RKO (cell line): ENCODE results near the gene GADD45GIP1.
"Not testable (repeated sequence)": the region's sequence is repeated elsewhere in the genome, so short reads cannot be mapped to it uniquely, and the experiment has no call there.

Source experiments
- DNase-seq: peaks from one replicate; pipeline ENCODE4 v3.0.0-alpha.2; 2016; ENCODE audit warnings: low spot score

The GADD45GIP1 gene

DNA sequence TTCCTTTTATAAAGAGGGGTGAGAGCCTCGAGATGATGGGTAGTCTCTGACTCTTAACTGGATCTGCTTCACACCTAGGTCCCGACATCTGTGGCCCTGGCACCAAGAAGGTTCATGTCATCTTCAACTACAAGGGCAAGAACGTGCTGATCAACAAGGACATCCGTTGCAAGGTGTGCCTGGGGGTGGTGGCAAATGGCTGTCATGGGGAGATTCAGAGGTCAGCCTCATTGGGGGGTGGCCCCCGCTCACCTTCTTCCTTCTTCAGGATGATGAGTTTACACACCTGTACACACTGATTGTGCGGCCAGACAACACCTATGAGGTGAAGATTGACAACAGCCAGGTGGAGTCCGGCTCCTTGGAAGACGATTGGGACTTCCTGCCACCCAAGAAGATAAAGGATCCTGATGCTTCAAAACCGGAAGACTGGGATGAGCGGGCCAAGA is 17.0 kb downstream of the GADD45GIP1 start:
- no peak for DNase-seq

DNA sequence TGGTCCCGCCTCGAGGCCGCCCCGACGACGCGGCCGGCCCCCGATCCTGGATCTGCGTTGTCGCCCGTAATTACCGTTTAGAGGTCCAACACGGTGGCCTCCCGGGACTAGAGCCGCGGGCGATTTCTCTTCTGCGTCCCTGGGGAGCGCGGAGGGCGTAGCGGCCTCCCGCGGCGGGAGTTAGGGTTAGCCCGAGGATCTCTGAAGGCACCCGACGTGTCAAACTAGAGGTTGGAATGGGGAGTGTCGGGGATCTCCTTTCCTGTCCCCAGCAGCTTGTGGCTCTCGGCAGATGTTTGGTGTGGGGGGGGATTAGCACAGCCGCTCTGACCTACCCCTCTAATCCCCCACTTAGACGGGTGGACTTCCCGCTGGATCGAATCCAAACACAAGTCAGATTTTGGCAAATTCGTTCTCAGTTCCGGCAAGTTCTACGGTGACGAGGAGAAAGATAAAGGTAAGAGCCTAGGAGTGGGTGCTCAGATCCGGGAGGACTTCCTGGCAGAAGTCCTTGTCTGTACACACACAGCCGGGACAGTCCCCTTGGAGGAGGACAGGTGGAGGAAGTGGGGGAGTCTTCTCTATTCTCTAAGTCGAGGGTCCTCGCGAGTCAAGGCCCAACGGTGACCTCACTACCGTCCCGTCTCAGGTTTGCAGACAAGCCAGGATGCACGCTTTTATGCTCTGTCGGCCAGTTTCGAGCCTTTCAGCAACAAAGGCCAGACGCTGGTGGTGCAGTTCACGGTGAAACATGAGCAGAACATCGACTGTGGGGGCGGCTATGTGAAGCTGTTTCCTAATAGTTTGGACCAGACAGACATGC is 18.0 kb downstream of the GADD45GIP1 start:
- peak; percentile 66 for DNase-seq

DNA sequence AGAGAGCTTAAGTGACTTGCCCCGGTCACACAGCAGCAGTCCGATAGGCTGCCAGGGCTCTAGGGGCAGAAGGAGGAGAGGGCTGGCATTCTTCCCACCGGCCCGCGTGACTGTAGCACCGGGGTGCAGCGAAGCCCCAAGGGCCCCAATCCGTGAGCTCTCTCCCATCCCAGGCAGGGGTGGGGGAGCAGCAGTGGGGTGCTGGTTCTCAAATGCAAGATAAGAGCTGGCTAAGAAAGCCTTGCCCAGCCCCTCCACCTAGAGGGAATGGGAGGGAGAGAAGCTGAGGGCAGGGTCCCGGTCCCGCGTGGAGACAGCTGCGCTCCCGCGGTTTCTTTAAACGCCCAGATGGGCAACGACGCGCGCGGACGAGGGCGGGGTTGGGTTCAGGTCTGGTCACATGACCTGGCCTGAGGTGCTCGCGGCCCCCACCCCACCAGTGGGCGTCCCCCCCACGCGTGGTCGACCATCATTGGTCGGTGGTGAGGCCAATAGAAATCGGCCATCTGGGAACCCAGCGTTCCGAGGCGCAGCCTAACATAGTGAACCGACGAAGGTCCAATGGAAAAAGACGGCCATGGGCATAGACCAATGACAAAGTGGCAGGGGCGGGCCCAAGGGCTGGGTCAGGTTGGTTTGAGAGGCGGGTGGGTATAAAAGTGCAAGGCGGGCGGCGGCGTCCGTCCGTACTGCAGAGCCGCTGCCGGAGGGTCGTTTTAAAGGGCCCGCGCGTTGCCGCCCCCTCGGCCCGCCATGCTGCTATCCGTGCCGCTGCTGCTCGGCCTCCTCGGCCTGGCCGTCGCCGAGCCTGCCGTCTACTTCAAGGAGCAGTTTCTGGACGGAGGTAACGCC is 18.9 kb downstream of the GADD45GIP1 start, which contains the start of gene CALR:
Gene CALR (plus strand): TSS at position 683 of the 852 bp plus-strand sequence. CDS start 71 bp downstream, at position 754.
- peak; percentile 99 for DNase-seq

DNA sequence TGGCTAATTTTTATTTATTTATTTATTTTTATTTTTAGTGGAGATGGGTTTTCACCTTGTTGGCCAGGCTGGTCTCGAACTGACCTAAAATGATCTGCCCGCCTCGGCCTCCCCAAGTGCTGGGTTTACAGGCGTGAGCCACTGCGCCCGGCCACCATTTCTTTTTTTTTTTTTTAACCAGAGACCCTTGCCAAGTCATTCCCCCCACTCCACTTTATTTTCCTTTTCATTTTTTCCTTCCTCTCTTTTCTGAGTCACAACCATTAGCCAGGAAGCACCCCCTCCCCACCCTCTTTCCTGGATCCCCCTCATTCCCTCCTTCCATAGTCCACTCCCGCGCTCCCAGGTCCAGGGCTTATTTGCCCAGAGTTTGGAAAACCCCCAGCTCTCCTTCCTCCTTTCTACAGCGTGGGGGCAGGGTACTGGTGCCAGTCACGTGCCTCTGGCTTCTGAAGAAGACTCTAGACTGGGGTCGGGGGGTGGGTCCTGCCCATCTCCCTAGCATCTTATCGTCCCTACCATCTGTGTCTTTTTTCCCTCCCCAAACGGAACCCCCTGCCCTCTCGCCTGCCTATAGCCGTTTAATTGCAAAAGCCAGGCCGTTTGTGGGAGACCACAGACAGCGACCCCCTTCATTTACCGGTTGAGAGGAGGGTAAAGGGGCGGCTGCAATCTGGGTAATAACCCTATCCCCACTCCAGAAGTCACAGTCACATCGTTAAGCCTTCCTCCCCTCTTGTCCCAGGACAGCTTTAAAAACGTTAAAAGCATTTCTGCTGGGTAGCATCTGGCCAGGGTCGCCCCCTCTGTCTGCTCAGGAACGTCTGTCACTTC is 19.7 kb downstream of the GADD45GIP1 start:
- DNase-seq = no peak

DNA sequence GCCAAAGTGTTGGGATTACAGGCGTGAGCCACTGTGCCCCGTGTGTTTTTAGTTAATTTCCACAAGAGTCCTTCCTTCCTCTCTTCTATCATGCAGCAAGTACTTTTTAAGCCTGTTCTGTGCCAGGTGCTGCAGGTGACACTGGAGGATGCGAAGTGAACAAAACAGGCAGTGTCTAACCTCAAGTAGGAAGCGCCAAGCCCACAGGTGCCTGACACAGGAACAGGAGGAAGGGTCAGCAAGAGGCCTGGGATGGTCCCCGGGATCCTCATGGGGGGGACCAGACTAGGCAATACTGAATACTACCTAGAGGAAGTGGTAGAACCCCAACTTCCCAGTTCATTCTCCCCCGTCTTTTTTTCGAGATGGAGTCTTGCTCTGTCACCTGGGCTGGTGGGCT is 20.4 kb downstream of the GADD45GIP1 start:
- no peak for DNase-seq

DNA sequence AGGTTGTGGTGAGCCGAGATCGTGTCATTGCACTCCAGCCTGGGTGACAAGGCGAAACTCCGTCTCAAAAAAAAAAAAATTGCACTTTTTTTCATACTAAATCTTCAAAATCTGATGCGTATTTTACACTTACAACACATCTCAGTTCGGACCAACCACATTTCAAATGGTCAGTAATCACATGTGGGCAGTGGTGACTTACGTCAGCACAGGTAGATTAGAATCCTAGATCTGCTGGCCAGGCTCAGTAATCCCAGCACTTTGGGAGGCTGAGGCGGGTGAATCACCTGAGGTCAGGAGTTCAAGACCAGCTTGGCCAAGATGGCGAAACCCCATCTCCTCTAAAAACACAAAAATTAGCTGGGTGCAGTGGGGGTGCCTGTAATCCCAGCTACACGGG is 22.0 kb downstream of the GADD45GIP1 start:
- DNase-seq = no peak

DNA sequence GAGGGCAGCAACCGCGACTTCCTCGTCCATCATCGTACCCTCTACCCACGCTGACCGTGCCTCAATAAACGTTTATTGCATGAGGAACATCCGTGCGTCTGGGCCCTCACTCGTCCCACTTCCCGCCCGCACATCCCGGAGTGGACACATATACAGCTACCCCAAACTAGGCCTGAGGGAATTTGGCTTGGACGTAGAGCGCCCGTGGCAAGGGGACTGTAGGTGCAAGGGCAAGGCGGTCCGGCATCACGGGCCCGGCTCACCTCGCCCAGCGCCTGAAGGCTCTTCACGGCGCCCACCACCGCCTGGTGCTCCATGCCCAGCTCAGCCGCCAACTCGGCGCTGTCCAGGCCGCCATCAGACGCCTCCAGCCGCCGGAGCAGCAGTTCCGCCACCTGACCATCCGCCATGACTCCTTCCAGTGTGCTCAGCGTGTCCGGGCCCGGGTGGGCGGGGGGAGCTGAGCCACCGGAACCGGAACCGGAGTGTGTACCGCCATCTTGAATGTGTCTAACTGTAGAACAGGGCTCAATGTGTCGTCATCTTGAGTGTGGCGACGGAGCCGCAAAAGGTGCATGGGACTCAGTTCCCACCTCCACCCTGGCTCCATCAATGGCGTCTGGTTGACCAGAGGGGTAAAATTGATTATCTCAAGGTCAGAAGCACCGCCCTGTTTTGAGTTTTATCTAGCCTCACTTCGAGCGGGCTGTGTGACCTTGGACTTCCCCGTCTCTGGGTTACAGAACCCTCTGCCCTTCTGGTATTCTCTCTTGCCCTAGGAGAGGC is 23.5 kb downstream of the GADD45GIP1 start, which contains the start of gene FARSA:
Gene FARSA (minus strand): TSS at position 425 of the 786 bp plus-strand sequence. CDS start 15 bp downstream, at position 410.
- DNase-seq = peak; percentile 94

DNA sequence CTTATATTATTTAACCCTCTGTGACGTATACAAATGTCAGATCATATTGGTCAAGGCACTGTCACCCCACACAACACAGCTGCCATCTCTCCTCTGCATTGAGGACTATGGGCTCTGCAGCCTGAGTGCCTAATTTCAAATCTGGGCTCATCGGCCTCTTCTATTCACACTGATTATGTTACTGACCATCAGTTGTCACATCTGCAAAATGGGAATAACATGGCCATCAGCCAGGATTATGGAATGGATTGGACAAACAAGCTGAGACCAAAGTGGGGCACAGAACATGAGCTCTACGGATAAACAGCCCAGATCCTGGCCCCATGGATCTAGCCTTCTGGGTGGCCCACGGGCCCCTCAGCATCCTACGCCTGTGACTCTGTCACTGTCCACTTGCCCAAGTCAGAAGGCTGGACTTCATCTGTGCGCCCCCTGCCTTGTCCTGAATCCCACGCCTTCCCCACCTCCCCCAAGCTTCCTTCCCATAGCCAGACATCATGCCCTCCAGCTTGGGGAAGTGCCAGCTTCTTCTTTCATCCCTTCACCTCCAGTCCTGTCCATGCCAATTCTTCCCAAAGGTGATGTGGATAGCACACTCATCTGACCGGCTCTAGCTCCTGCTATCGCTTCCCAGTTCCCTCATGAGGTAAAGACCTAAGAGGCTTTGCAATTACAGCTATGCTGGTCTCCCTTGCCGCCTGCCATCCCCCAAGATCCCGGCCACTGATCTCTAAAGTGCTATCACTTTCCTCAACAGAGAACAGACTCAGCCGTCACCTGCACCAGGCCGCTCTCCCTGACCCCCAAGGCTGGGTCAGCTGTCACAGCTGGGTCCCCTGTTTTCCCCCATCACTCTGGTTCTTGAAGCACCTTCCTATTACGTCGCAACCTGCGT is 24.4 kb downstream of the GADD45GIP1 start:
- DNase-seq = no peak

DNA sequence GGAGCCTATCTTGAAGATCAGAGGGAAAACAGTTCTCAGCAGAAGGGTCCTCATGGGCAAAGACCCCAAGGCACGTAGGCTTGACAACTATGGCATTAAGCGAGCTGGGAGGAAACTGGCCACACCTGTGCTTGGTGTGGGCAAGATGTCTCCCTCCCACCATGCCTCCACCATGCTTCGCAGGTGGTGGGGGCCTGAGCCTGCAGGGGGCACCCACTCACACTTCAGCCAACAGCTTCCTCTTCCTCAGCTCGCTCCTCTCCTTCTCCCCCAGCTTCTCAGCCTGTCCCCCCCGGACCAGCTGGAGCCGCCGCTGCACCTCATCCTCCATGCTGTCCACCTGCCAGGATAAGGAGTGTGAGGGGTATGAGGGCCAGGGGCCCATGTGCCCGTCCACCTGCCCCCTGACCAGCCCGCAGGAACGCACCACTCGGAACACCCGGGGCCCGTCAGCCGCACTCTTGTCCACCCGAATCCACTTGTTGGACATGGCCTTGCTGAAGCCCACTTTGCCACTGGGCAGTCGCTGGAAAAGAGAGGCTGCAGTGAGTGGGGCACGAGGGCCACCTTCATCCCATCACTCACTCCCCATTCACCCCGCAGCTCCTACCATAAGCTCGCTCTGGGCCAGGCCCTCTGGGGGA is 26.9 kb downstream of the GADD45GIP1 start:
- no peak for DNase-seq

DNA sequence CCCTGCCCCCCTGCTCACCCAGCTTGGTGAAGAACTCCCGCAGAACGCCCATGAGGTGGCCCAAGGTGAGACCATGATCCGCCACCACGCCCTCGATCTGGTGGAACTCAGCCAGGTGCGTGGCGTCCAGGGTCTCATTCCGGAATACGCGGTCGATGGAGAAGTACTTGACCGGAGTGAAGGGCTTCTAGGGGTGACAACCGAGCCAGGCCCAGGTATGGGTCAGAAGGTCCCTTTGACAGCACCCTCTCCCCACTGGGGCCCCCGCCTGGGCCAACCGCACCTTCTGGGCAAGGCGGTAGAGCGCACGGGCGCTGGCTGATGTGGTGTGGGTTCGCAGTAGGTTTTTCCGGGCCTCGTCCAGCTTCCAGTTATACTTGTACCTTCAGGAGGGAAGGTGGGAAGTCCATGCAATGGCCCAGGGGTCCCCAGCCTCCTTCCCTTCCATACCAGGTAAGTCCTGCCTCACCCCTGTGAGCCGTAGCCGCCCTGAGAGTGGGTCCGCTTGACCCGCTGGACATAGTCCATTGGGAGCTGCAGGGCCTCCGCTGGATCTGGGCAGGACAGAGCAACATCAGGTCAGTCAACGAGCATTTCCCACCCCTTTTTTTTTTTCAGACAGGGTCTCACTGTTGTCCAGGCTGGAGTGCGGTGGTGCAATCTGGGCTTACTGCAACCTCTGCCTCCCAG is 32.3 kb downstream of the GADD45GIP1 start:
- DNase-seq = no peak

DNA sequence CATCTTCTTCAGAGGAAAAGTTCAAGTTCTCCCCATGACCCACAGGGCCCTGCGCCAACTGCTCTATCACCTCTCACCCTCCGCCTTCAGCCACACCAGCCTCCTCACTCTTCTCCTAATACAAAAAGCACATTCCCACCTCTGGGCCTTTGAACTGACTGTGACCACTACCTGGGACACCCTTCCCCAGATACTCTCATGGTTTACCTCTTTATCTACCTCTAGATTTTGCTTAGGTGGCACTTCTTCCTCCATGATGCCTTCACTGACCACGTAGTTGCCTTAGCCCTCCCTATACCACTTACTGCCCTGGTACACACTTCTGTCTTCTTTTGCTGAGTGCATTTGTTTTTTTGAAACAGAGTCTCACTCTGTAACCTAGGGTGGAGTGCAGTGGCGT is 34.1 kb downstream of the GADD45GIP1 start:
- no peak for DNase-seq

DNA sequence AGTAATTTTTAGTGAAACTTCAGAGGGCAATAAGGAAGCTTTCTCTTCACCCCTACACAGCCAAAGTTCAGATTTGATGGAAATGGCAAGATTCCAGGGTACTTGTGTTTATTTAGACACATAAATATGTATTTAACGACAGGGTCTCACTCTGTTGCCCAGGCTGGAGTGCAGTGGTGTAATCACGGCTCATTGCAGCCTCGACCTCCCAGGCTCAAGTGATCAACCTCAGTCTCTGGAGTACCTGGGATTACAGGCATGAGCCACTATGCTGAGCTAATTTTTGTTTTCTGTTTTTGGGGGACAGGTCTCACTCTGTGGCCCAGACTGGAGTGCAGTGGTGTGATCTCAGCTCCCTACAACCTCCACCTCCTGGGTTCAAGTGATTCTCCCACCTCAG is 36.0 kb downstream of the GADD45GIP1 start:
- no peak for DNase-seq

DNA sequence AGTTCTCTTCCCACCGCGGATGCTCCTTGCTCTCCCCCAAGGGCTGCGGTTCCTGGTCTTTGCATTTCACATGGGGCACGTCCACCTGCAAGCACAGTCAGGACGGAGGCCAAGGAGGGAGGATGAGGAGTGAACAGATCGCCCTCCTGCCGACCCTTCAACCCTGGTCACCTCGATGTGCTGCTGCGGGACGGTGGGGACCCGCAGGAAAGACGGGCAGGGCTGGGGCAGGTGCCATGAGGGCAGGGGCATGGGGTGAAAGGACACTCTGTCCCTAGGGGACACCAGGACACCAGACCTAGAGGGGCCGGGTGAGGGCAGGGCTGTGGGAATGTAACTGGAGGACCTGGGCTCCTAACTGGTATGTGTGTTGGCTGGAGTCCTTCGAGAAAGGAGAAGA is 38.8 kb downstream of the GADD45GIP1 start:
- DNase-seq = no peak

DNA sequence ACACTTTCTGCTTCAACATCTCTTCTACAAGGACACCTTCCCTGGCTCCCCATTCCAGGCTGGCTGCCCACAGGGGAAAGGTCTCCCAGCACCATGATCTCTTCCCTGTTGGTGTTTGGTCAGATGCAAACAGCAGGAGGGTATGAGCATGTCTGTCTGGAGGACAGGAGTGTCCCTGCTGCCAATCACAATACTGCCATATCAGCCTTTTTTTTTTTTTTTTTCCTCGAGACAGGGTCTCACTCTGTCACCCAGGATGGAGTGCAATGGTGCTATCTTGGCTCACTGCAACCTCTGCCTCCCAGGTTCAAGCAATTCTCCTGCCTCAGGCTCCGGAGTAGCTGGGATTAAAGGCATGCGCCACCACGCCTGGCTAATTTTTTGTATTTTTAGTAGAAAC is 41.2 kb downstream of the GADD45GIP1 start:
- not testable (repeated sequence) for DNase-seq

DNA sequence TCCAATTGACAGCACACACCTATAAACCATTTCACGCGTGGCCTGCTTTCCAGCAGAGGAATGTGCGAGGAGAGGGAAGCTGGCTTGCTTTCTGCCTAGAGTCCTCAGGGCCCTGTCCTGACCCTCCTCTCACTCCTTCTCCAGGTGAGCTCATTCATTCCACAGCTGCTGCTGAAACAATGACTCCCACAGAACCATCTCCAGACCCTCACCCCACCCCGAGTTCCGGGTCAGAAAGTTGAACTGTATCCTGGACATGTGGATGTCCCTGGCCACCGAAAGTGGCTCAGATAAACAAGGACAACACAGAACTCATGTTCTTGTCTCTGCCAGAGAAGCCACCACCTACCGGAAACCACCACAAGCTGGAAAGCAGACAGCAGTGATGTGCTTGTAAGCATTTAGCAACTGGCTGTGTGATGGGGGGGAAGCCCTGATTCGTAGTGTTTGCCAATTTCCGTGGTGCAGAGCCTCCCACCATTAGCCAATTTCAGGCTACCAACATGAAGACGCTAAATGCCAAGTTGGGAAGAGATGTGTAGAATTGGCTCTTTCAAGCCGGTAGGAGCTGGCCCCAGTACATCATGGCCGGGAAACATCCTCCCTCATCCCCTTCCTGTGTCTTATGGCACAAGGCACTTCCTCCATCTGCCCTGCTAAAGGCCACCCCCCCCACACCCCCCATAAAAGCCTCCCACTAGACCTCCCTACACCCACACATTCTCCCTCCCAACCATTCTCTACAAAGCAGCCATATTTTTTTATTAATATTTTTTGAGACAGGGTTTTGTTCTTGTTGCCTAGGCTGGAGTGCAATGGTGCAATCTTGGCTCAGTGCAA is 43.0 kb downstream of the GADD45GIP1 start:
- DNase-seq = no peak

DNA sequence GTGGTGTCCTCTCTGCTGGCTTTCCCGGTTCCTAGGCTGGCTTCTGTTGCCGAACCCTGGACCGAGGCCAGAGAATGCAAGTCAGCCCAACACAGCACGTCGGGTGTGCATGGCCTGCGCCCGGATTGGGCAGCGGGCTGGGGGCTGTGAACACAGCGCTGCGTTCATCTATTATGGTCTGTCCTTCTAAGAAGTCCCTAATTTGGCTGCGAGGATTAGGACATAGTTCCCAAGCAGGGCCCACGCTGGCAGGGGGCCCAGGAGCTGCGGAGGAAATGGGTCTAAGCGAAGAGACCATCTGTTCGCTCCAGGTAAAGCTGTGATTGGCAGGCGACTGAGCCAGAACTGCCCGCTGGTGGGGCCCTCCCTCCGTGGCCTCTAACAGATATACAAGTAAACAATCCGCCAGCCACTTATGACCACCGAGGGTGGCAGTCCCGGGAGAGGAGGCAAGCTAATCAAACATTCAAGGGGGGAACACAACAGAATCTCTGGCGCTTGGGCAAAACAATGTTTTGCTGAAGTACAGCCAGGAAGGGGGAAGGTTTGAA is 43.9 kb downstream of the GADD45GIP1 start:
- no peak for DNase-seq

DNA sequence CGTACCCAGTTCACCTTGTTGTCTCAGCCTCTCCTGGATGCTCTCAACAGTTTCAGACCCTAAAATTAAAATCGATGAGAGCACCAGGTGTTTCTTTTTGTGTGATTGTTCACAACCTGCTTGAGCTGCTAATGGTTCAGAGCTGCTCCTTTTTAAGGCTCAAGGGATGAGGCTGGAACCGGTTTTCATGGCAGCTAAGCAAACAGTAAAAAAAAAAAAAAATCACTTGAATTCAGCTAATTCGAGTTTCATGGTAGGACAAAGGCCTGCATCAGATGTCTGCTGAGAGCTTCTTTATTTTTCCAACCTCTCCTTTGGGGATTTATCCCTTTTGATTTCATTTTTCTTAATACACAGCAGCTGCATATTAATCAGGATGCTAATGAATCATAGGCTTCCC is 44.5 kb downstream of the GADD45GIP1 start:
- no peak for DNase-seq

DNA sequence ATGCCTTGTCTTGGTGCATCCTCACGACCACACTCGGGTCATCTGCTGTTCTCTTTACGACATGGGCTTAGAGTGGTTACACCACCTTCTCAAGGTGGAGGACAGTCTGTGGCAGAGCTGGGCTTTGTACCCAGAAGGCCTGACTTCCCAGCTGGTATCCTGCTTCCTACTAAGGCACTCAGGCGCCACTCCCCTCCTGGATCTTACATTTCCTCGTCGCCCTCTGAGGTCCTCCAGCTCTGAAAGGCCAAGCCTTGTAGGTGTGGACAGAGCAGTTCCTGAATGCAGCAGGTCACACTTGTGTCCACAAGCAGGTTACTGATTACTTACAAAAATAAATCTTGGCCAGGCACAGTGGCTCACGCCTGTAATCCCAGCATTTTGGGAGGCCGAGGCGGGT is 49.9 kb downstream of the GADD45GIP1 start:
- DNase-seq = no peak
